ENCODE results near the gene CDH13.

The CDH13 gene

GRCh38 chr16:83599789-83600462 lies 973.2 kb downstream of the CDH13 start:
- no peak for ATAC-seq

GRCh38 chr16:83602761-83603722 lies 976.3 kb downstream of the CDH13 start:
- no peak for ATAC-seq

- no peak for ATAC-seq
Measured at GRCh38 chr16:83603723-83604570, 977.2 kb downstream of the CDH13 start.

- no peak for ATAC-seq
Measured at GRCh38 chr16:83606486-83607030, 979.8 kb downstream of the CDH13 start.

GRCh38 chr16:83609178-83609577 lies 982.4 kb downstream of the CDH13 start:
- no peak for ATAC-seq

- no peak for ATAC-seq
Measured at GRCh38 chr16:83615141-83615952, 988.6 kb downstream of the CDH13 start.

- no peak for ATAC-seq
Measured at GRCh38 chr16:83615953-83616350, 989.2 kb downstream of the CDH13 start.

- ATAC-seq, result no peak
Measured at GRCh38 chr16:83619381-83620150, 992.8 kb downstream of the CDH13 start.

- ATAC-seq, result no peak
Measured at GRCh38 chr16:83622010-83622409, 995.2 kb downstream of the CDH13 start.

GRCh38 chr16:83623091-83623730 lies 996.4 kb downstream of the CDH13 start:
- ATAC-seq, result no peak

GRCh38 chr16:83623892-83624291 lies 997.1 kb downstream of the CDH13 start:
- no peak for ATAC-seq

GRCh38 chr16:83624429-83625120 lies 997.8 kb downstream of the CDH13 start:
- ATAC-seq, result no peak

GRCh38 chr16:83626204-83626603 lies 999.4 kb downstream of the CDH13 start:
- ATAC-seq, result no peak

GRCh38 chr16:83626676-83627075 lies 999.9 kb downstream of the CDH13 start:
- ATAC-seq, result no peak

- no peak for ATAC-seq
Measured at GRCh38 chr16:83627996-83628395, 1001.2 kb downstream of the CDH13 start.

GRCh38 chr16:83629426-83629825 lies 1002.7 kb downstream of the CDH13 start:
- no peak for ATAC-seq

GRCh38 chr16:83629836-83630235 lies 1003.1 kb downstream of the CDH13 start:
- no peak for ATAC-seq

- ATAC-seq, result no peak
Measured at GRCh38 chr16:83630979-83631378, 1004.2 kb downstream of the CDH13 start.

GRCh38 chr16:83633286-83633685 lies 1006.5 kb downstream of the CDH13 start:
- no peak for ATAC-seq

- ATAC-seq, result no peak
Measured at GRCh38 chr16:83648347-83648746, 1021.6 kb downstream of the CDH13 start.

All from activated CD4-positive, CD25-positive, alpha-beta regulatory T cell treated with anti-CD3 and anti-CD28 coated beads, Interleukin-2, amount 50 U/mL, for 24 hours (primary cell).